Natural killer cell (primary cell): ENCODE results near the gene SUSD1. TPM values are rescaled to one million over a fixed set of nuclear protein-coding genes. Genes with fewer than 3 reads are reported as not detected.

Experiments used
- ATAC-seq, 3 donors: fragments of 150-1000 bp in 2 of 3; fragments of 200-7000 bp in 1 of 3; cut with Tn5 transposase; 1 replicate in 1 of 3; 2 replicates in 2 of 3; pipeline ENCODE4 v1.10.0; 2021; ENCODE audit warnings: mild to moderate bottlenecking in 2 of 3, moderate library complexity in 2 of 3
- DNase-seq, 2 donors: peaks; one replicate each; pipeline versions ENCODE4 v3.0.0 to v3.0.0-alpha.2; 2013 to 2021; ENCODE audit warnings: mixed read lengths in 1 of 2
- H3K27ac ChIP-seq: one replicate; pipeline ENCODE4 v1.5.1; 2013; ENCODE audit warnings: mild to moderate bottlenecking, low read length
- H3K27me3 ChIP-seq: one replicate; pipeline ENCODE4 v1.6.1; 2013; ENCODE audit warnings: low read length; ENCODE audit not compliant: control insufficient read depth, insufficient read depth
- H3K36me3 ChIP-seq: one replicate; pipeline ENCODE4 v1.6.1; 2013; ENCODE audit warnings: low read length; ENCODE audit not compliant: control insufficient read depth, insufficient read depth
- H3K4me1 ChIP-seq: one replicate; pipeline ENCODE4 v1.6.1; 2013; ENCODE audit warnings: low read length; ENCODE audit not compliant: control insufficient read depth, insufficient read depth
- H3K4me3 ChIP-seq: one replicate; pipeline ENCODE4 v1.5.1; 2013; ENCODE audit warnings: low read length
- H3K9me3 ChIP-seq: one replicate; pipeline ENCODE4 v1.6.1; 2013; ENCODE audit warnings: low read length; ENCODE audit not compliant: control insufficient read depth, insufficient read depth
- H3K27ac Mint-ChIP-seq, 2 donors: one replicate each; pipeline ENCODE4 v1.8.0; 2022; ENCODE audit warnings: mild to moderate bottlenecking in 2 of 2, mixed read lengths in 2 of 2, moderate library complexity in 1 of 2
- H3K27me3 Mint-ChIP-seq, 2 donors: one replicate each; pipeline ENCODE4 v1.8.0; 2022; ENCODE audit warnings: low read depth in 2 of 2, mixed read lengths in 2 of 2
- H3K36me3 Mint-ChIP-seq: one replicate; pipeline ENCODE4 v1.8.0; 2022; ENCODE audit warnings: mixed read lengths
- H3K4me1 Mint-ChIP-seq, 2 donors: one replicate each; pipeline ENCODE4 v1.8.0; 2022; ENCODE audit warnings: mixed read lengths in 2 of 2
- H3K4me3 Mint-ChIP-seq: one replicate; pipeline ENCODE4 v1.8.0; 2022; ENCODE audit warnings: mild to moderate bottlenecking, moderate library complexity, mixed read lengths
- H3K9me3 Mint-ChIP-seq, 2 donors: one replicate each; pipeline ENCODE4 v1.8.0; 2022; ENCODE audit warnings: mixed read lengths in 2 of 2
- WGBS: methylation state at CpG from one replicate; pipeline ENCODE4 v1.1.7; 2013; ENCODE audit warnings: missing lambda C conversion rate; ENCODE audit not compliant: insufficient coverage; 5-methylcytosine and 5-hydroxymethylcytosine counted together
- intact Hi-C: fragments of 100-400 bp; cut with micrococcal nuclease; formaldehyde crosslinking; loops from one replicate; pipeline ENCODE4 v1.14.2; 2022
- total RNA-seq, 4 donors: library from RNA; stranded (reverse); fragments of 120-200 nt in 1 of 4; gene quantifications; one replicate each; pipeline versions ENCODE4 v1.2.3 to v1.2.4, GENCODE V29; 2013 to 2022
- TF ChIP-seq, protein P1 (sequence below): fragments of 200-600 bp; IDR thresholded peaks from one replicate; pipeline ENCODE4 v1.8.0; 2022; ENCODE audit warnings: antibody characterized with exemption

Gene SUSD1
- total RNA-seq, 3 donors from 2014 or later (not counting 1 experiment from before 2014, with no cell fraction given) = 74.1 to 97.4 (median 86.9) TPM

DNA sequence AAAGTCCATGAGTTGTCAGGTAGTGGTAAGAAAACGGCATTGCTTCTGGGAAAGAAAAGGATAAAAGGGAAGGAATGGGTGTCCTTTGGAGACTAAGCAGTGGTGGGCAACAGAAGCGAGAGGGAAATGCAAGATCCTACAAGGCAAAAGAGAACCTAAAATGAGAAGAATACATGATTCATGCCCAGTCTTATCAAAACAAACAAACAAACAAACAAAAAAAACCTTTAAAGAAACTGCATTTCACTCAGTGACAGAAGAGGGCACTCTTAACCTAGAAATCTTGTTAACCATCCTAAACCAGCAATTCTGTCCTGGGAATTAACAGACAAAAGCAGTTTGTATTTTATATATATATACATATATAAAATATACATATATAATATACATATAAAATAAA, 88.5 kb downstream of the SUSD1 start:
- peaks cover 7% of the 10 kb centered on the region for H3K36me3 Mint-ChIP-seq
- no peaks in the 10 kb centered on the region for H3K27me3 ChIP-seq
- peaks cover 7 to 10% of the 10 kb centered on the region in 2 donors for H3K4me1 Mint-ChIP-seq
- WGBS = 92% methylated on average over 2 of the region's 2 CpGs
- TF ChIP-seq, protein P1, sequence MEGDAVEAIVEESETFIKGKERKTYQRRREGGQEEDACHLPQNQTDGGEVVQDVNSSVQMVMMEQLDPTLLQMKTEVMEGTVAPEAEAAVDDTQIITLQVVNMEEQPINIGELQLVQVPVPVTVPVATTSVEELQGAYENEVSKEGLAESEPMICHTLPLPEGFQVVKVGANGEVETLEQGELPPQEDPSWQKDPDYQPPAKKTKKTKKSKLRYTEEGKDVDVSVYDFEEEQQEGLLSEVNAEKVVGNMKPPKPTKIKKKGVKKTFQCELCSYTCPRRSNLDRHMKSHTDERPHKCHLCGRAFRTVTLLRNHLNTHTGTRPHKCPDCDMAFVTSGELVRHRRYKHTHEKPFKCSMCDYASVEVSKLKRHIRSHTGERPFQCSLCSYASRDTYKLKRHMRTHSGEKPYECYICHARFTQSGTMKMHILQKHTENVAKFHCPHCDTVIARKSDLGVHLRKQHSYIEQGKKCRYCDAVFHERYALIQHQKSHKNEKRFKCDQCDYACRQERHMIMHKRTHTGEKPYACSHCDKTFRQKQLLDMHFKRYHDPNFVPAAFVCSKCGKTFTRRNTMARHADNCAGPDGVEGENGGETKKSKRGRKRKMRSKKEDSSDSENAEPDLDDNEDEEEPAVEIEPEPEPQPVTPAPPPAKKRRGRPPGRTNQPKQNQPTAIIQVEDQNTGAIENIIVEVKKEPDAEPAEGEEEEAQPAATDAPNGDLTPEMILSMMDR = peak; percentile 49
- no peaks in the 10 kb centered on the region for H3K27me3 Mint-ChIP-seq
- H3K9me3 ChIP-seq = no peaks in the 10 kb centered on the region
- no peaks in the 10 kb centered on the region for H3K9me3 Mint-ChIP-seq
- DNase-seq = peak in 1 of 2 donors; percentile 48
- no peak overlapping the region for H3K4me3 ChIP-seq
- intact Hi-C loops = no loop called here
- H3K36me3 ChIP-seq = peaks cover 18% of the 10 kb centered on the region
- H3K27ac ChIP-seq = no peak overlapping the region
- peak in 1 of 3 donors; percentile 31 for ATAC-seq
- H3K4me1 ChIP-seq = no peaks in the 10 kb centered on the region
- H3K4me3 Mint-ChIP-seq = no peak overlapping the region
- no peak overlapping the region for H3K27ac Mint-ChIP-seq

DNA sequence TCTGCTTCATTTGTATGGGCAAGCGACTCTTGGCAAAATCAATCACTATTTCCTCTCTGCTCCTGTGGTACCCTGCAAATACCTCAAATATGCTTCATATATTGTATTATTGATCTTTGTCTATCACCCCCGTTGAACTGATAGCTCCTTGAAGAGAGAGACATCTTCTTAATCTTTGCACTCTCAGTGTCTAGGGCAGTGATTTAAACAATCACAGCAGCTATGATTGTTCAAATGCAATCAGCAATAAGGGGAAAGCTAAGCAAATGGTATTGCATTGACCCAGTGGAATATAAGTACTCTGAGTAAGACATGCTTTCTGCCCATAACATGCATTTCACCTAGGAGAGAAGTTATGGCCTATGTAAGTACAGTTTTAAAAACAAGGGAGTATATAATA, 90.2 kb downstream of the SUSD1 start:
- no peaks in the 10 kb centered on the region for H3K27me3 Mint-ChIP-seq
- WGBS = 100% methylated on average over 1 of the region's 2 CpGs
- H3K9me3 ChIP-seq = no peaks in the 10 kb centered on the region
- H3K27me3 ChIP-seq = no peaks in the 10 kb centered on the region
- no peak overlapping the region for H3K27ac ChIP-seq
- no peaks in the 10 kb centered on the region for H3K4me1 ChIP-seq
- TF ChIP-seq, protein P1 = no peak
- no peaks in the 10 kb centered on the region for H3K9me3 Mint-ChIP-seq
- DNase-seq (no peak), ATAC-seq (no peak)
- no peak overlapping the region for H3K4me3 ChIP-seq
- peaks cover 23% of the 10 kb centered on the region for H3K36me3 ChIP-seq
- no peak overlapping the region for H3K4me3 Mint-ChIP-seq
- H3K27ac Mint-ChIP-seq = no peak overlapping the region
- intact Hi-C loops = no loop called here
- peaks cover 16% of the 10 kb centered on the region for H3K36me3 Mint-ChIP-seq
- H3K4me1 Mint-ChIP-seq = peaks cover 7 to 16% of the 10 kb centered on the region in 2 donors

DNA sequence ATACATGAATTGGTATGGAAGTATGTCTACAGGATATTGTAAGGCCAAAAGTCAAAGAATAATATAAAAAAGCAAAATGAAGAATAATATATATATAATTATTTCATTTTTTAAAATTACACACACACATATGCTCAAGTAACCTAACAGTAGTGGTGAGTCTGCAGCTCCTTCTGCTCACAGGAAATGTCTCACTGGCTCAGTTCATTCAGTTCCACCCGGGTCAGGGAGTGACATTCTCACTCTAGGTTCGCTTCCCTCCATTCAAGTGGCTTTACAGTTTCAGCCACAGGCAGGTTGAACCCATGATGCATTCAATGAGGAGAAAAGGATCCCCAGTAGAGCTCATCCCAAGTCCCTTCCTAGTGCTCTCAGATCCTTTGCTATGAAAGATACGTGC, 90.8 kb downstream of the SUSD1 start:
- Mint-ChIP-seq H3K36me3 (peaks cover 16% of the 10 kb centered on the region), H3K27me3 (no peaks in the 10 kb centered on the region), H3K4me3 (no peak overlapping the region), H3K9me3 (no peaks in the 10 kb centered on the region), H3K4me1 (peaks cover 7 to 16% of the 10 kb centered on the region in 2 donors), H3K27ac (no peak overlapping the region)
- whole genome bisulfite sequencing = 58% methylated on average over 2 of the region's 3 CpGs
- H3K36me3 ChIP-seq = peaks cover 29% of the 10 kb centered on the region
- DNase-seq = no peak
- no peak overlapping the region for H3K27ac ChIP-seq
- intact Hi-C loops = no loop called here
- no peaks in the 10 kb centered on the region for H3K4me1 ChIP-seq
- no peaks in the 10 kb centered on the region for H3K27me3 ChIP-seq
- TF ChIP-seq, protein P1 = no peak
- H3K9me3 ChIP-seq = no peaks in the 10 kb centered on the region
- ATAC-seq = no peak
- H3K4me3 ChIP-seq = no peak overlapping the region
